Stimulated activated CD4-positive, alpha-beta T cell treated with anti-CD3 and anti-CD28 coated beads, Interleukin-4, amount 100 ng/mL, for 48 hours (primary cell): ENCODE data around the gene U2AF1L4.

ENCODE experiments used
- DNase-seq, 2 donors: peaks; one replicate each; pipeline ENCODE4 v3.0.0-alpha.2; 2020; ENCODE audit warnings: low read depth in 2 of 2

Gene U2AF1L4

GRCh38 chr19:35740423-35741202, 4.6 kb downstream of the U2AF1L4 start:
- DNase-seq: peak; percentile 96 to 97

- no peak for DNase-seq
Measured at GRCh38 chr19:35740108-35740422, 5.2 kb downstream of the U2AF1L4 start.

- DNase-seq: no peak
Measured at GRCh38 chr19:35739275-35740107, 5.7 kb downstream of the U2AF1L4 start.

GRCh38 chr19:35738887-35739229, 6.4 kb downstream of the U2AF1L4 start:
- DNase-seq: no peak

GRCh38 chr19:35738021-35738886, 7.0 kb downstream of the U2AF1L4 start:
- DNase-seq: no peak

GRCh38 chr19:35736913-35737886, 8.0 kb downstream of the U2AF1L4 start:
- DNase-seq: no peak

- no peak for DNase-seq
Measured at GRCh38 chr19:35734889-35735288, 10.3 kb downstream of the U2AF1L4 start.

- DNase-seq: no peak
Measured at GRCh38 chr19:35734273-35734672, 10.9 kb downstream of the U2AF1L4 start.

- DNase-seq: no peak
Measured at GRCh38 chr19:35733180-35734125, 11.8 kb downstream of the U2AF1L4 start.

- DNase-seq: no peak
Measured at GRCh38 chr19:35732540-35733179, 12.6 kb downstream of the U2AF1L4 start.

GRCh38 chr19:35731779-35732405, 13.3 kb downstream of the U2AF1L4 start:
- no peak for DNase-seq

- no peak for DNase-seq
Measured at GRCh38 chr19:35731353-35731752, 13.9 kb downstream of the U2AF1L4 start.

- no peak for DNase-seq
Measured at GRCh38 chr19:35730326-35730725, 14.9 kb downstream of the U2AF1L4 start.

GRCh38 chr19:35729763-35730162, 15.5 kb downstream of the U2AF1L4 start:
- DNase-seq: no peak

GRCh38 chr19:35729021-35729420, 16.2 kb downstream of the U2AF1L4 start:
- no peak for DNase-seq

GRCh38 chr19:35727956-35728706, 17.1 kb downstream of the U2AF1L4 start:
- no peak for DNase-seq

- no peak for DNase-seq
Measured at GRCh38 chr19:35727053-35727955, 17.9 kb downstream of the U2AF1L4 start.
